ENCODE measurements around the gene PCDHGC5. TPM values are rescaled to one million over a fixed set of nuclear protein-coding genes. Genes with fewer than 3 reads are reported as not detected.

The PCDHGC5 gene
- total and polyA plus RNA-seq, 2 experiments from 2014 or later: 0.16 to 1.5 TPM

DNA sequence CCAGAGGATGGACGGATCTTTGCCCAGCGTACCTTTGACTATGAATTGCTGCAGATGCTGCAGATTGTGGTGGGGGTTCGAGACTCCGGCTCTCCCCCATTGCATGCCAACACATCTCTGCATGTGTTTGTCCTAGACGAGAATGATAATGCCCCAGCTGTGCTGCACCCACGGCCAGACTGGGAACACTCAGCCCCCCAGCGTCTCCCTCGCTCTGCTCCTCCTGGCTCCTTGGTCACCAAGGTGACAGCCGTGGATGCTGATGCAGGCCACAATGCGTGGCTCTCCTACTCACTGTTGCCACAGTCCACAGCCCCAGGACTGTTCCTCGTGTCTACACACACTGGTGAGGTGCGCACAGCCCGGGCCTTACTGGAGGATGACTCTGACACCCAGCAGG lies 1.9 kb downstream of the PCDHGC5 start:
- no peaks in the 10 kb centered on the region for H3K79me2 ChIP-seq (replicated peaks; ENCODE audit: insufficient read depth)
- Mint-ChIP-seq H3K36me3 (ENCODE audit: low read depth) (peaks cover 17% of the 10 kb centered on the region), H3K4me3 (no peak overlapping the region; the same call in 2 of the 3 replicates), H3K27me3 (ENCODE audit: insufficient read depth, low read depth, poor library complexity) (peaks cover 64% of the 10 kb centered on the region), H3K4me1 (peaks cover 50% of the 10 kb centered on the region), H3K27ac (no peak overlapping the region), H3K9me3 (no peaks in the 10 kb centered on the region)
- H2AFZ ChIP-seq: no peak overlapping the region
- no peaks in the 10 kb centered on the region for H3K9me2 ChIP-seq (ENCODE audit: insufficient read depth)
- 0 out of 2 replicates have a peak, but pooled peaks cover 10% of the 10 kb centered on the region for H3F3A ChIP-seq (replicated peaks; ENCODE audit: low read depth)
- H3K27me3 ChIP-seq (ENCODE audit: insufficient read depth): peaks cover 73% of the 10 kb centered on the region
- no peak for DNase-seq (ENCODE audit: low spot score)
- peak overlapping the region; percentile 93 for H3K4me2 ChIP-seq
- H3K36me3 ChIP-seq (ENCODE audit: insufficient read depth): no peaks in the 10 kb centered on the region
- no peak overlapping the region for H3K27ac ChIP-seq (ENCODE audit: low read depth)
- ATAC-seq: no peak
- H4K20me1 ChIP-seq (replicated peaks; ENCODE audit: insufficient read depth): peaks cover 3% of the 10 kb centered on the region; the same call in 1 of the 2 replicates
- H3K4me3 ChIP-seq: peak overlapping the region; percentile 76; the same call in 1 of the 2 replicates
- TF ChIP-seq, protein P1, sequence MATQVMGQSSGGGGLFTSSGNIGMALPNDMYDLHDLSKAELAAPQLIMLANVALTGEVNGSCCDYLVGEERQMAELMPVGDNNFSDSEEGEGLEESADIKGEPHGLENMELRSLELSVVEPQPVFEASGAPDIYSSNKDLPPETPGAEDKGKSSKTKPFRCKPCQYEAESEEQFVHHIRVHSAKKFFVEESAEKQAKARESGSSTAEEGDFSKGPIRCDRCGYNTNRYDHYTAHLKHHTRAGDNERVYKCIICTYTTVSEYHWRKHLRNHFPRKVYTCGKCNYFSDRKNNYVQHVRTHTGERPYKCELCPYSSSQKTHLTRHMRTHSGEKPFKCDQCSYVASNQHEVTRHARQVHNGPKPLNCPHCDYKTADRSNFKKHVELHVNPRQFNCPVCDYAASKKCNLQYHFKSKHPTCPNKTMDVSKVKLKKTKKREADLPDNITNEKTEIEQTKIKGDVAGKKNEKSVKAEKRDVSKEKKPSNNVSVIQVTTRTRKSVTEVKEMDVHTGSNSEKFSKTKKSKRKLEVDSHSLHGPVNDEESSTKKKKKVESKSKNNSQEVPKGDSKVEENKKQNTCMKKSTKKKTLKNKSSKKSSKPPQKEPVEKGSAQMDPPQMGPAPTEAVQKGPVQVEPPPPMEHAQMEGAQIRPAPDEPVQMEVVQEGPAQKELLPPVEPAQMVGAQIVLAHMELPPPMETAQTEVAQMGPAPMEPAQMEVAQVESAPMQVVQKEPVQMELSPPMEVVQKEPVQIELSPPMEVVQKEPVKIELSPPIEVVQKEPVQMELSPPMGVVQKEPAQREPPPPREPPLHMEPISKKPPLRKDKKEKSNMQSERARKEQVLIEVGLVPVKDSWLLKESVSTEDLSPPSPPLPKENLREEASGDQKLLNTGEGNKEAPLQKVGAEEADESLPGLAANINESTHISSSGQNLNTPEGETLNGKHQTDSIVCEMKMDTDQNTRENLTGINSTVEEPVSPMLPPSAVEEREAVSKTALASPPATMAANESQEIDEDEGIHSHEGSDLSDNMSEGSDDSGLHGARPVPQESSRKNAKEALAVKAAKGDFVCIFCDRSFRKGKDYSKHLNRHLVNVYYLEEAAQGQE (IDR thresholded peaks at IDR 0.05; ENCODE audit: unreplicated experiment): no peak
- TF ChIP-seq, protein P2, sequence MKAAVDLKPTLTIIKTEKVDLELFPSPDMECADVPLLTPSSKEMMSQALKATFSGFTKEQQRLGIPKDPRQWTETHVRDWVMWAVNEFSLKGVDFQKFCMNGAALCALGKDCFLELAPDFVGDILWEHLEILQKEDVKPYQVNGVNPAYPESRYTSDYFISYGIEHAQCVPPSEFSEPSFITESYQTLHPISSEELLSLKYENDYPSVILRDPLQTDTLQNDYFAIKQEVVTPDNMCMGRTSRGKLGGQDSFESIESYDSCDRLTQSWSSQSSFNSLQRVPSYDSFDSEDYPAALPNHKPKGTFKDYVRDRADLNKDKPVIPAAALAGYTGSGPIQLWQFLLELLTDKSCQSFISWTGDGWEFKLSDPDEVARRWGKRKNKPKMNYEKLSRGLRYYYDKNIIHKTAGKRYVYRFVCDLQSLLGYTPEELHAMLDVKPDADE (IDR thresholded peaks at IDR 0.05): no peak
- H3K4me1 ChIP-seq (ENCODE audit: insufficient read depth): peaks cover 33% of the 10 kb centered on the region

DNA sequence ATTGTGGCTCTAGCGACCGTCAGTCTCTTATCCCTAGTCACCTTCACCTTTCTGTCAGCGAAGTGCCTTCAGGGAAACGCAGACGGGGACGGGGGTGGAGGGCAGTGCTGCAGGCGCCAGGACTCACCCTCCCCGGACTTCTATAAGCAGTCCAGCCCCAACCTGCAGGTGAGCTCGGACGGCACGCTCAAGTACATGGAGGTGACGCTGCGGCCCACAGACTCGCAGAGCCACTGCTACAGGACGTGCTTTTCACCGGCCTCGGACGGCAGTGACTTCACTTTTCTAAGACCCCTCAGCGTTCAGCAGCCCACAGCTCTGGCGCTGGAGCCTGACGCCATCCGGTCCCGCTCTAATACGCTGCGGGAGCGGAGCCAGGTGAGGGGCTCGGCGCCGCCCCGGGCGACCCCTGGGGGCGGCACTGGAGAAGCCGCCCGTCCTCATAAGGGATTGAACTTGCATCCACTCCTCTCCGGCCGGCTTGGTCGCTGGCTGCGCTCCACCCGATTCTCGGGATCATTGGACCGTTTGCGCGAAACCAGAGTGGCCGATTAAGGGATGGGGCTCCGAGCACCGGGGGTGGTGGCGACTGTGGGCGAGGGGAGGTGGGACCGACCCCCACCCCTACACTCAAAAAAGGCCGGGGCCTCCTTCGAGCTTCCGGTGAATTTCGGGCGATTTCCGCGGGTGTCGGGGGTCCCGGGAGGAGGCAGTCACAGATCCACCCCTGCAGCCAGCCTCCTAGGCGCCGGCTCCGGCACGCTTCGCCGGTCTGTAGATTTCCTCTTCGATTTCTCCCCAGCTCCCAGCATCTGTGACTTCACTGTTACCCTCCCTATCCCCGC lies 2.7 kb downstream of the PCDHGC5 start:
- DNase-seq (ENCODE audit: low spot score): peak; percentile 75
- H3K9me3 Mint-ChIP-seq: no peaks in the 10 kb centered on the region
- H3K27ac Mint-ChIP-seq: no peak overlapping the region
- peak; percentile 35 for TF ChIP-seq EZH2phosphoT487 (IDR thresholded peaks at IDR 0.05; ENCODE audit: unreplicated experiment)
- TF ChIP-seq, protein P2 (IDR thresholded peaks at IDR 0.05): 0 out of 2 replicates have a peak, but pooled peaks have one; percentile 1
- no peak for TF ChIP-seq ZNF331 (CRISPR knock-in tag; IDR thresholded peaks at IDR 0.05; ENCODE audit: low read depth)
- TF ChIP-seq, protein P3, sequence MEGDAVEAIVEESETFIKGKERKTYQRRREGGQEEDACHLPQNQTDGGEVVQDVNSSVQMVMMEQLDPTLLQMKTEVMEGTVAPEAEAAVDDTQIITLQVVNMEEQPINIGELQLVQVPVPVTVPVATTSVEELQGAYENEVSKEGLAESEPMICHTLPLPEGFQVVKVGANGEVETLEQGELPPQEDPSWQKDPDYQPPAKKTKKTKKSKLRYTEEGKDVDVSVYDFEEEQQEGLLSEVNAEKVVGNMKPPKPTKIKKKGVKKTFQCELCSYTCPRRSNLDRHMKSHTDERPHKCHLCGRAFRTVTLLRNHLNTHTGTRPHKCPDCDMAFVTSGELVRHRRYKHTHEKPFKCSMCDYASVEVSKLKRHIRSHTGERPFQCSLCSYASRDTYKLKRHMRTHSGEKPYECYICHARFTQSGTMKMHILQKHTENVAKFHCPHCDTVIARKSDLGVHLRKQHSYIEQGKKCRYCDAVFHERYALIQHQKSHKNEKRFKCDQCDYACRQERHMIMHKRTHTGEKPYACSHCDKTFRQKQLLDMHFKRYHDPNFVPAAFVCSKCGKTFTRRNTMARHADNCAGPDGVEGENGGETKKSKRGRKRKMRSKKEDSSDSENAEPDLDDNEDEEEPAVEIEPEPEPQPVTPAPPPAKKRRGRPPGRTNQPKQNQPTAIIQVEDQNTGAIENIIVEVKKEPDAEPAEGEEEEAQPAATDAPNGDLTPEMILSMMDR (conservative IDR thresholded peaks at IDR 0.05; ENCODE audit: low read depth in 2 of 2): peak; percentile 30 to 35
- no peak for TF ChIP-seq JUNB (IDR thresholded peaks at IDR 0.05; ENCODE audit: unreplicated experiment)
- TF ChIP-seq STAT1 (IDR thresholded peaks at IDR 0.05; ENCODE audit: unreplicated experiment): no peak
- no peak for TF ChIP-seq POLR2AphosphoS5 (IDR thresholded peaks at IDR 0.05; ENCODE audit: low read depth)
- TF ChIP-seq, protein P1 (IDR thresholded peaks at IDR 0.05; ENCODE audit: unreplicated experiment): no peak
- TF ChIP-seq ZNF114 (CRISPR knock-in tag; IDR thresholded peaks at IDR 0.05): no peak
- TF ChIP-seq EZH2 (IDR thresholded peaks at IDR 0.05; ENCODE audit: low read depth, unreplicated experiment): peak; percentile 64

More for the DNA sequence above, 2.7 kb downstream of the PCDHGC5 start:
- peaks cover 58% of the 10 kb centered on the region for H3K4me1 Mint-ChIP-seq
- Histone ChIP-seq H3K4me2 (peak overlapping the region; percentile 93), H3K27ac (ENCODE audit: low read depth) (no peak overlapping the region), H2AFZ (peak overlapping the region; percentile 59), H3K4me3 (peak overlapping the region; percentile 76), H3K27me3 (ENCODE audit: insufficient read depth) (peaks cover 65% of the 10 kb centered on the region), H3K4me1 (ENCODE audit: insufficient read depth) (peaks cover 41% of the 10 kb centered on the region), H3F3A (replicated peaks; ENCODE audit: low read depth) (0 out of 2 replicates have a peak, but pooled peaks cover 10% of the 10 kb centered on the region), H3K79me2 (replicated peaks; ENCODE audit: insufficient read depth) (no peaks in the 10 kb centered on the region), H3K36me3 (ENCODE audit: insufficient read depth) (no peaks in the 10 kb centered on the region), H3K9me2 (ENCODE audit: insufficient read depth) (no peaks in the 10 kb centered on the region), H4K20me1 (replicated peaks; ENCODE audit: insufficient read depth) (peaks cover 3% of the 10 kb centered on the region; the same call in 1 of the 2 replicates)
- H3K36me3 Mint-ChIP-seq (ENCODE audit: low read depth): peaks cover 15% of the 10 kb centered on the region
- H3K27me3 Mint-ChIP-seq (ENCODE audit: insufficient read depth, low read depth, poor library complexity): peaks cover 60% of the 10 kb centered on the region
- peak; percentile 47 for ATAC-seq
- H3K4me3 Mint-ChIP-seq: peak overlapping the region; percentile 77
